Activated T-helper 17 cell treated with anti-CD3 and anti-CD28 coated beads, Interleukin-2, amount 50 U/mL, for 72 hours (primary cell): ENCODE measurements around the gene CNTN4. TPM values are rescaled to one million over a fixed set of nuclear protein-coding genes. Genes with fewer than 3 reads are reported as not detected.

Source experiments
- ATAC-seq: fragments of 150-1000 bp; cut with Tn5 transposase; replicated peaks from 2 replicates; pipeline ENCODE4 v1.10.0; 2021; ENCODE audit warnings: mild to moderate bottlenecking, moderate library complexity
- H3K27ac Mint-ChIP-seq: one replicate; pipeline ENCODE4 v1.8.0; 2022; ENCODE audit warnings: mixed read lengths
- H3K27me3 Mint-ChIP-seq: one replicate; pipeline ENCODE4 v1.8.0; 2022; ENCODE audit warnings: mixed read lengths
- H3K36me3 Mint-ChIP-seq: one replicate; pipeline ENCODE4 v1.8.0; 2022; ENCODE audit warnings: low read depth, mild to moderate bottlenecking, mixed read lengths
- H3K4me1 Mint-ChIP-seq: one replicate; pipeline ENCODE4 v1.8.0; 2022; ENCODE audit warnings: mixed read lengths
- H3K4me3 Mint-ChIP-seq: one replicate; pipeline ENCODE4 v1.8.0; 2022; ENCODE audit warnings: mild to moderate bottlenecking, mixed read lengths
- H3K9me3 Mint-ChIP-seq: one replicate; pipeline ENCODE4 v1.8.0; 2022; ENCODE audit warnings: mixed read lengths
- total RNA-seq, 2 donors: library from RNA; stranded (reverse); gene quantifications; one replicate each; pipeline ENCODE4 v1.2.3, GENCODE V29; 2022

CNTN4 gene
- total RNA-seq, 2 donors from 2014 or later, result not detected

GRCh38 chr3:2454865-2455264 is 356.2 kb downstream of the CNTN4 start:
- peaks cover under 1% of the 10 kb centered on the region for H3K27me3 Mint-ChIP-seq
- no peak for ATAC-seq
- no peaks in the 10 kb centered on the region for H3K36me3 Mint-ChIP-seq
- no peak overlapping the region for H3K27ac Mint-ChIP-seq
- H3K4me3 Mint-ChIP-seq, result no peak overlapping the region
- H3K4me1 Mint-ChIP-seq, result no peaks in the 10 kb centered on the region
- no peaks in the 10 kb centered on the region for H3K9me3 Mint-ChIP-seq

- no peak for ATAC-seq
- Mint-ChIP-seq H3K4me3 (no peak overlapping the region), H3K27me3 (no peaks in the 10 kb centered on the region), H3K27ac (no peak overlapping the region), H3K36me3 (no peaks in the 10 kb centered on the region), H3K4me1 (no peaks in the 10 kb centered on the region), H3K9me3 (no peaks in the 10 kb centered on the region)
Observed at GRCh38 chr3:2456788-2457187, 358.1 kb downstream of the CNTN4 start.

GRCh38 chr3:2458816-2459215 is 360.1 kb downstream of the CNTN4 start:
- Mint-ChIP-seq H3K4me1 (no peaks in the 10 kb centered on the region), H3K36me3 (no peaks in the 10 kb centered on the region), H3K27me3 (no peaks in the 10 kb centered on the region), H3K9me3 (no peaks in the 10 kb centered on the region), H3K27ac (no peak overlapping the region), H3K4me3 (no peak overlapping the region)
- no peak for ATAC-seq

GRCh38 chr3:2465842-2466241 is 367.2 kb downstream of the CNTN4 start:
- peaks cover 5% of the 10 kb centered on the region for H3K27me3 Mint-ChIP-seq
- no peaks in the 10 kb centered on the region for H3K9me3 Mint-ChIP-seq
- no peak for ATAC-seq
- H3K4me3 Mint-ChIP-seq, result no peak overlapping the region
- H3K27ac Mint-ChIP-seq, result no peak overlapping the region
- no peaks in the 10 kb centered on the region for H3K36me3 Mint-ChIP-seq
- no peaks in the 10 kb centered on the region for H3K4me1 Mint-ChIP-seq

DNA sequence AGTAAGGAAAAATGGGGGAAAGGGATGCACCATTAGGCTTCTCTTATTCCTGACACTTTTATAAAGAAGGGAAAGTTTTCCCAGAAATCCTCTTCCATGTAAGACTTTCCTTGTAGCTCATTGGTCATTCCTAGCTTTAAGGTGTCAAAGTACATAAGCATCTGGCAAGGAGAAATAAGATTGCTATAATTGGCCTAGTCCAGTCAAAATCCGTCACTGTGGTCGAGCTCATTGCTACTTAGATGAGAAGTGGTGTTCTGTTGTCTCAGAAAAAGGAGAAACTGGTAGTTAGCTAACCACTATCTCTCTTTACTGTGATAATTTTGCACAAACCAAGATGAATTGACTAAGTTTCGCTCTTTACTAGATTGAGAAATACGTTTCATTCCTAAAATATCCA is 370.1 kb downstream of the CNTN4 start:
- H3K36me3 Mint-ChIP-seq, result no peaks in the 10 kb centered on the region

GRCh38 chr3:2476996-2477395 is 378.3 kb downstream of the CNTN4 start:
- H3K36me3 Mint-ChIP-seq, result no peaks in the 10 kb centered on the region
- no peak overlapping the region for H3K4me3 Mint-ChIP-seq
- H3K4me1 Mint-ChIP-seq, result no peaks in the 10 kb centered on the region
- no peak overlapping the region for H3K27ac Mint-ChIP-seq
- peaks cover 4% of the 10 kb centered on the region for H3K27me3 Mint-ChIP-seq
- no peak for ATAC-seq
- H3K9me3 Mint-ChIP-seq, result no peaks in the 10 kb centered on the region

More for the DNA sequence above, 370.1 kb downstream of the CNTN4 start:
- Mint-ChIP-seq H3K4me3 (no peak overlapping the region), H3K9me3 (no peaks in the 10 kb centered on the region), H3K27me3 (peaks cover 9% of the 10 kb centered on the region), H3K4me1 (no peaks in the 10 kb centered on the region), H3K27ac (no peak overlapping the region)
- no peak for ATAC-seq

- no peak for ATAC-seq
- no peak overlapping the region for H3K27ac Mint-ChIP-seq
- no peaks in the 10 kb centered on the region for H3K4me1 Mint-ChIP-seq
- peaks cover 4% of the 10 kb centered on the region for H3K27me3 Mint-ChIP-seq
- H3K4me3 Mint-ChIP-seq, result no peak overlapping the region
- no peaks in the 10 kb centered on the region for H3K9me3 Mint-ChIP-seq
- H3K36me3 Mint-ChIP-seq, result no peaks in the 10 kb centered on the region
Observed at GRCh38 chr3:2477620-2478019, 379.0 kb downstream of the CNTN4 start.

GRCh38 chr3:2484162-2485026 is 385.7 kb downstream of the CNTN4 start:
- H3K27ac Mint-ChIP-seq, result no peak overlapping the region
- no peaks in the 10 kb centered on the region for H3K27me3 Mint-ChIP-seq
- H3K4me3 Mint-ChIP-seq, result no peak overlapping the region
- no peaks in the 10 kb centered on the region for H3K36me3 Mint-ChIP-seq
- no peaks in the 10 kb centered on the region for H3K4me1 Mint-ChIP-seq
- no peak for ATAC-seq
- peaks cover 3% of the 10 kb centered on the region for H3K9me3 Mint-ChIP-seq

DNA sequence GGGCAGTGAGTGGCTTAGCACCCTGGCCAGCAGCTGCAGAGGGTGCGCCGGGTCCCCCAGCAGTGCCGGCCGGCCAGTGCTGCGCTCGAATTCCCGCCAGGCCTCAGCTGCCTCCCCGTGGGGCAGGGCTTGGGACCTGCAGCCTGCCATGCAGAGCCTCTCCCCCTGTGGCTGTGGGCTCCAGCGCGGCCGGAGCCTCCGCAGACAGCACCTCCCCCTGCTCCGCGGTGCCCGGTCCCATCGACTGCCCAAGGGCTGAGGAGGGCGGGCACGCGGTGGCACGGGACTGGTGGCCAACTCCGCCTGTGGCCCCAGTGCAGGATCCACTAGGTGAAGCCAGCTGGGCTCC is 386.3 kb downstream of the CNTN4 start:
- H3K9me3 Mint-ChIP-seq, result peaks cover 3% of the 10 kb centered on the region
- H3K27me3 Mint-ChIP-seq, result no peaks in the 10 kb centered on the region
- H3K27ac Mint-ChIP-seq, result no peak overlapping the region
- no peaks in the 10 kb centered on the region for H3K36me3 Mint-ChIP-seq
- ATAC-seq, result no peak
- H3K4me3 Mint-ChIP-seq, result no peak overlapping the region
- no peaks in the 10 kb centered on the region for H3K4me1 Mint-ChIP-seq

DNA sequence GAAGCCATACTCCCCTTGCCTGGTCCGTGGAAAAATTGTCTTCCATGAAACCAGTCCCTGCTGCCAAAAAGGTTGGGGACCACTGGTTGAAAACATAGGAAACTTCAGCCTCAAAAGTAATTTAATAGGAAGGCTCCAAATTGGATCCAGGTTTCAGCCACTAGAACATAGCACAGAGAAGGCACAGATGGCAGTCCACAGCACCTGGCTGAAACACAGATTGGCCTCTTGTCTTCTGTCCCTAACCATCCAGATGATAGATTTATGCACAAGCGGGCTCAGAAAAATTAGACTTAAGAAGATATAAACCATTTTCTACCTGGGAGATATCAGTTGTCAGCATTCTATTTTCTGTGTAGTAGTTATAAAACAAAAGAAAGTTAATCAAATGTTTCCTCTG is 397.1 kb downstream of the CNTN4 start:
- Mint-ChIP-seq H3K9me3 (no peaks in the 10 kb centered on the region), H3K4me3 (no peak overlapping the region), H3K4me1 (no peaks in the 10 kb centered on the region), H3K36me3 (no peaks in the 10 kb centered on the region), H3K27me3 (no peaks in the 10 kb centered on the region), H3K27ac (no peak overlapping the region)
- no peak for ATAC-seq

DNA sequence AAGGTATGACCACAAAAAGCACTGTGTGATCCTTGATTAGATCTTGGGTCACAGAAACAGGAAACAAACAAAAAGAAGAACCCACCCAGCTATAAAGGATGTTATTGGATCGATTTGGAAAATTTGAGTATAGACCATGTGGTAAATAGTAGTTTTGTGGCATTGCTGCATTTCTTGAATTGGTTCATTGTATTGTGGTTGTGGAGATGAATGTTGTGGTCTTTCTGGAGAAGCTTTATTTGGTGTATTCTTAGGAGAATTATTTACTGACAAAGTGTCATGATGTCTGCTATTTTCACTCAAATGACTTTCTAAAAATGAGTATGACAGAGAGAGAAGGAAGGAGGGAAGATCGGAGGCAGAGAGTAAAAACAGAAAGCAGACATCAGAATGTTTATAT is 406.2 kb downstream of the CNTN4 start:
- H3K27me3 Mint-ChIP-seq, result peaks cover 10% of the 10 kb centered on the region
- H3K4me1 Mint-ChIP-seq, result no peaks in the 10 kb centered on the region
- H3K4me3 Mint-ChIP-seq, result no peak overlapping the region
- ATAC-seq, result no peak
- no peaks in the 10 kb centered on the region for H3K36me3 Mint-ChIP-seq
- H3K27ac Mint-ChIP-seq, result no peak overlapping the region
- H3K9me3 Mint-ChIP-seq, result no peaks in the 10 kb centered on the region

- Mint-ChIP-seq H3K27ac (no peak overlapping the region), H3K9me3 (no peaks in the 10 kb centered on the region), H3K27me3 (peaks cover 10% of the 10 kb centered on the region), H3K4me3 (no peak overlapping the region), H3K4me1 (no peaks in the 10 kb centered on the region), H3K36me3 (no peaks in the 10 kb centered on the region)
- no peak for ATAC-seq
Observed at GRCh38 chr3:2506776-2507175, 408.1 kb downstream of the CNTN4 start.

- no peaks in the 10 kb centered on the region for H3K9me3 Mint-ChIP-seq
- no peak for ATAC-seq
- H3K4me1 Mint-ChIP-seq, result no peaks in the 10 kb centered on the region
- H3K4me3 Mint-ChIP-seq, result no peak overlapping the region
- H3K27ac Mint-ChIP-seq, result no peak overlapping the region
- no peaks in the 10 kb centered on the region for H3K36me3 Mint-ChIP-seq
- H3K27me3 Mint-ChIP-seq, result peaks cover 10% of the 10 kb centered on the region
Observed at GRCh38 chr3:2510591-2511145, 412.0 kb downstream of the CNTN4 start.

GRCh38 chr3:2511356-2511755 is 412.7 kb downstream of the CNTN4 start:
- Mint-ChIP-seq H3K27me3 (peaks cover 7% of the 10 kb centered on the region), H3K36me3 (no peaks in the 10 kb centered on the region), H3K27ac (no peak overlapping the region), H3K4me1 (no peaks in the 10 kb centered on the region), H3K9me3 (no peaks in the 10 kb centered on the region), H3K4me3 (no peak overlapping the region)
- no peak for ATAC-seq

DNA sequence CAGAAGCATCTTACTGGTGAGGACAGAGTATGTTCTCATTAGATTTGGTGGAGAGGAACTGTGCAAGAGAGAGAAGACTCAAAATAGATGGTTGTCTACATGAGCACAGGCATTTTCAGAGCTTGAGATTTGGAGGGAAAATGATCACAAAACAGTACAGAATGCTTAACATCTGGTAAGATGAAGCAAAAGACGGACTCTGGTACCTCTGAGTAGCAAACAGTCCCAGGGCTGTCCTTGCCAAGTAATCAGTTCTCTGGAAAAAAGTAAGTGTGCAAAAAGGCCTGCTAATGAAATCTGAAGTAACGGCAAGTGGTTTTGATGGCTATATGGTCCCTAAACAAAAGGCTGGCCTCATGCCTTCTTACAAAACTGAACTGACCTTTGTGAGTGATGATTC is 414.2 kb downstream of the CNTN4 start:
- no peak overlapping the region for H3K27ac Mint-ChIP-seq
- H3K36me3 Mint-ChIP-seq, result no peaks in the 10 kb centered on the region
- no peaks in the 10 kb centered on the region for H3K9me3 Mint-ChIP-seq
- no peak overlapping the region for H3K4me3 Mint-ChIP-seq
- no peaks in the 10 kb centered on the region for H3K4me1 Mint-ChIP-seq
- H3K27me3 Mint-ChIP-seq, result peaks cover 7% of the 10 kb centered on the region
- no peak for ATAC-seq
